CD14-positive monocyte (primary cell): ENCODE data around the gene PRPF38B. TPM values are rescaled to one million over a fixed set of nuclear protein-coding genes. Genes with fewer than 3 reads are reported as not detected.

Experiments
- DNase-seq, 3 donors: peaks; one replicate each; pipeline ENCODE4 v3.0.0-alpha.2; 2011 to 2022
- H2AFZ ChIP-seq: 2 replicates; pipeline ENCODE4 v1.6.0; 2012; ENCODE audit warnings: mild to moderate bottlenecking, low read depth, low read length, inconsistent platforms; ENCODE audit not compliant: insufficient read depth, poor library complexity, severe bottlenecking
- H3K27ac ChIP-seq, 2 donors: 1 replicate in 1 of 2; 2 replicates in 1 of 2; pipeline ENCODE4 v1.5.1; 2012 to 2013; ENCODE audit warnings: low read length in 2 of 2, control low read depth in 1 of 2, inconsistent platforms in 1 of 2, low read depth in 1 of 2, mild to moderate bottlenecking in 1 of 2
- H3K27me3 ChIP-seq, 2 donors: one replicate each; pipeline versions ENCODE4 v1.6.0 to v1.6.1; 2011 to 2013; ENCODE audit warnings: low read length in 2 of 2; ENCODE audit not compliant: control insufficient read depth in 2 of 2, insufficient read depth in 2 of 2
- H3K36me3 ChIP-seq, 2 donors: replicated peaks in 1 of 2; 1 replicate in 1 of 2; 2 replicates in 1 of 2; pipeline versions ENCODE4 v1.5.1 to v1.6.1; 2012 to 2013; ENCODE audit warnings: low read length in 2 of 2, control low read depth in 1 of 2, inconsistent platforms in 1 of 2, mild to moderate bottlenecking in 1 of 2; ENCODE audit not compliant: insufficient read depth in 2 of 2, control insufficient read depth in 1 of 2
- H3K4me1 ChIP-seq, 2 donors: 1 replicate in 1 of 2; 2 replicates in 1 of 2; pipeline versions ENCODE4 v1.5.1 to v1.6.1; 2012 to 2013; ENCODE audit warnings: low read length in 2 of 2, control low read depth in 1 of 2, inconsistent platforms in 1 of 2, mild to moderate bottlenecking in 1 of 2, moderate library complexity in 1 of 2; ENCODE audit not compliant: insufficient read depth in 2 of 2, control insufficient read depth in 1 of 2
- H3K4me2 ChIP-seq: replicated peaks from 2 replicates; pipeline ENCODE3; 2012; ENCODE audit warnings: low read length, moderate library complexity, mild to moderate bottlenecking; ENCODE audit not compliant: poor library complexity, severe bottlenecking; ENCODE audit errors: extremely low read depth
- H3K4me3 ChIP-seq, 3 experiments: fragments of 200-600 bp in 1 of 3; sonication (generic) in 1 of 3; replicated peaks in 1 of 3; 1 replicate in 2 of 3; 2 replicates in 1 of 3; pipeline ENCODE4 v1.5.1; 2011 to 2013; ENCODE audit warnings: low read length in 3 of 3, mild to moderate bottlenecking in 3 of 3, control low read depth in 2 of 3, low read depth in 2 of 3, inconsistent platforms in 1 of 3, moderate library complexity in 1 of 3
- H3K79me2 ChIP-seq: 2 replicates; pipeline ENCODE4 v1.6.0; 2012; ENCODE audit warnings: mild to moderate bottlenecking, control low read depth, inconsistent platforms, low read length, moderate library complexity; ENCODE audit not compliant: insufficient read depth
- H3K9ac ChIP-seq: 2 replicates; pipeline ENCODE4 v1.6.0; 2017; ENCODE audit warnings: low read length, mild to moderate bottlenecking; ENCODE audit not compliant: insufficient read depth, poor library complexity, severe bottlenecking
- H3K9me3 ChIP-seq, 2 donors: replicated peaks in 1 of 2; 1 replicate in 1 of 2; 2 replicates in 1 of 2; pipeline versions ENCODE4 v1.5.1 to v1.6.1; 2012 to 2013; ENCODE audit warnings: low read length in 2 of 2, control low read depth in 1 of 2; ENCODE audit not compliant: control insufficient read depth in 1 of 2, insufficient read depth in 1 of 2
- H4K20me1 ChIP-seq: 2 replicates; pipeline ENCODE4 v1.6.0; 2012; ENCODE audit warnings: mild to moderate bottlenecking, low read length, control low read depth, moderate library complexity; ENCODE audit not compliant: insufficient read depth
- H3K27ac Mint-ChIP-seq, 7 donors: one replicate each; pipeline ENCODE4 v1.8.0; 2020; ENCODE audit warnings: mild to moderate bottlenecking in 7 of 7, mixed read lengths in 7 of 7, moderate library complexity in 6 of 7, inconsistent platforms in 2 of 7
- H3K27me3 Mint-ChIP-seq, 3 donors: one replicate each; pipeline ENCODE4 v1.8.0; 2021 to 2022; ENCODE audit warnings: low read depth in 3 of 3, mild to moderate bottlenecking in 3 of 3, mixed read lengths in 3 of 3, moderate library complexity in 3 of 3, inconsistent platforms in 1 of 3
- H3K36me3 Mint-ChIP-seq, 2 donors: one replicate each; pipeline ENCODE4 v1.8.0; 2020; ENCODE audit warnings: mixed read lengths in 2 of 2, inconsistent platforms in 1 of 2, mild to moderate bottlenecking in 1 of 2
- H3K4me1 Mint-ChIP-seq: one replicate; pipeline ENCODE4 v1.8.0; 2020; ENCODE audit warnings: mild to moderate bottlenecking, mixed read lengths
- H3K4me3 Mint-ChIP-seq, 2 donors: one replicate each; pipeline ENCODE4 v1.8.0; 2020; ENCODE audit warnings: mild to moderate bottlenecking in 2 of 2, mixed read lengths in 2 of 2, moderate library complexity in 1 of 2
- H3K9me3 Mint-ChIP-seq, 7 donors: one replicate each; pipeline ENCODE4 v1.8.0; 2020 to 2022; ENCODE audit warnings: mixed read lengths in 7 of 7, mild to moderate bottlenecking in 6 of 7, moderate library complexity in 6 of 7, inconsistent platforms in 2 of 7
- whole genome bisulfite sequencing: methylation state at CpG from one replicate; pipeline ENCODE4 v1.1.5; 2013; ENCODE audit warnings: missing lambda C conversion rate; ENCODE audit not compliant: insufficient coverage; 5-methylcytosine and 5-hydroxymethylcytosine counted together
- intact Hi-C, 2 donors: fragments of 100-400 bp; cut with micrococcal nuclease; formaldehyde crosslinking; loops; one replicate each; pipeline versions ENCODE4 v1.15.0 to v1.15.1; 2023
- polyA plus RNA-seq, 3 donors: library from polyadenylated mRNA; depleted of rRNA in 1 of 3; unstranded in 2 of 3; stranded (reverse) in 1 of 3; fragments of 300-500 nt in 2 of 3; fragments of >200 nt in 1 of 3; fragmentation: Illumina TruSeq in 2 of 3; gene quantifications; 1 replicate in 2 of 3; 2 replicates in 1 of 3; pipeline ENCODE4 v1.2.3, GENCODE V29; 2012 to 2021
- TF ChIP-seq, protein P1 (sequence below): fragments of 200-600 bp; IDR thresholded peaks from one replicate; pipeline ENCODE4 v1.8.0; 2022; ENCODE audit warnings: antibody characterized with exemption, mild to moderate bottlenecking

Gene PRPF38B
- polyA plus RNA-seq, 3 donors: 4.9 to 29.9 (median 8.3) TPM

DNA sequence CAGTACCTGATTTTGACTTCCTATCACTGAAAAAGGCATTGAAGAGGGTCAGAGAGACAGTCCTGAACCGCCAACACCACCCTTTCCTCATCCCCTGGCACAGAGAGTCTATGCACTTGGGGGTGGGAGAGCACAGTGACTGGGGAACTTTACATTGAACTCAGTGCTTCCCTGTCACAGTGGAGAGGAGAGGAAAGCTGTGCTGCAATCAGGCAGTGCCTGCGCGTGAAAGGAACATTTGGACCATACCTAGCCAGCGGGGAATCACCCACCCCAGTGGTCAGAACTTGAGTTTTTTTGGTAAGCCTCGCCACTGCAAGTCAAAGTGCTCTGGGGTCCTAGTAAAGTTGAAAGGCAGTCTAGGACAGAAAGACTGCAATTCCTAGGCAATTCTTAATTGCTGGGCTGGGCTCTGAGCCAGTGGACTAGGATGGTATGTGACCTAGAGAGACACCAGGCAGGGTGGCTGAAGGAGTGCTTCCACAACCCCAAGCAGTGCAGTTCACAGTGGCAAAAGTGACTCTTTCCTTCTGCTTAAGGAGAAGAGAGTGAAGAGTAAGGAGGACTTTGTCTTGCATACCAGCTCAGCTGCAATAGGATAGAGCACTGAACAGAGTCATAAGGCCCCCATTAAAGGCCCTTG, 21.9 kb upstream of the PRPF38B start:
- Histone ChIP-seq H2AFZ (no peak overlapping the region), H4K20me1 (no peaks in the 10 kb centered on the region), H3K9ac (no peak overlapping the region), H3K36me3 (no peaks in the 10 kb centered on the region), H3K79me2 (no peaks in the 10 kb centered on the region), H3K4me1 (peaks cover 0 to 2% of the 10 kb centered on the region in 2 donors), H3K4me3 (no peak overlapping the region), H3K27ac (no peak overlapping the region), H3K9me3 (no peaks in the 10 kb centered on the region), H3K27me3 (no peaks in the 10 kb centered on the region), H3K4me2 (no peak overlapping the region)
- 94% methylated on average over 2 of the region's 5 CpGs for WGBS
- H3K4me3 Mint-ChIP-seq: no peak overlapping the region
- intact Hi-C loops: no loop called here
- no peak for DNase-seq
- H3K27ac Mint-ChIP-seq: no peak overlapping the region
- TF ChIP-seq, protein P1, sequence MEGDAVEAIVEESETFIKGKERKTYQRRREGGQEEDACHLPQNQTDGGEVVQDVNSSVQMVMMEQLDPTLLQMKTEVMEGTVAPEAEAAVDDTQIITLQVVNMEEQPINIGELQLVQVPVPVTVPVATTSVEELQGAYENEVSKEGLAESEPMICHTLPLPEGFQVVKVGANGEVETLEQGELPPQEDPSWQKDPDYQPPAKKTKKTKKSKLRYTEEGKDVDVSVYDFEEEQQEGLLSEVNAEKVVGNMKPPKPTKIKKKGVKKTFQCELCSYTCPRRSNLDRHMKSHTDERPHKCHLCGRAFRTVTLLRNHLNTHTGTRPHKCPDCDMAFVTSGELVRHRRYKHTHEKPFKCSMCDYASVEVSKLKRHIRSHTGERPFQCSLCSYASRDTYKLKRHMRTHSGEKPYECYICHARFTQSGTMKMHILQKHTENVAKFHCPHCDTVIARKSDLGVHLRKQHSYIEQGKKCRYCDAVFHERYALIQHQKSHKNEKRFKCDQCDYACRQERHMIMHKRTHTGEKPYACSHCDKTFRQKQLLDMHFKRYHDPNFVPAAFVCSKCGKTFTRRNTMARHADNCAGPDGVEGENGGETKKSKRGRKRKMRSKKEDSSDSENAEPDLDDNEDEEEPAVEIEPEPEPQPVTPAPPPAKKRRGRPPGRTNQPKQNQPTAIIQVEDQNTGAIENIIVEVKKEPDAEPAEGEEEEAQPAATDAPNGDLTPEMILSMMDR: no peak
- H3K9me3 Mint-ChIP-seq: peaks cover 0 to 13% (median 6%) of the 10 kb centered on the region in 7 donors
- H3K4me1 Mint-ChIP-seq: peaks cover 8% of the 10 kb centered on the region
- H3K36me3 Mint-ChIP-seq: no peaks in the 10 kb centered on the region
- peaks cover 0 to 3% (median 2%) of the 10 kb centered on the region in 3 donors for H3K27me3 Mint-ChIP-seq

DNA sequence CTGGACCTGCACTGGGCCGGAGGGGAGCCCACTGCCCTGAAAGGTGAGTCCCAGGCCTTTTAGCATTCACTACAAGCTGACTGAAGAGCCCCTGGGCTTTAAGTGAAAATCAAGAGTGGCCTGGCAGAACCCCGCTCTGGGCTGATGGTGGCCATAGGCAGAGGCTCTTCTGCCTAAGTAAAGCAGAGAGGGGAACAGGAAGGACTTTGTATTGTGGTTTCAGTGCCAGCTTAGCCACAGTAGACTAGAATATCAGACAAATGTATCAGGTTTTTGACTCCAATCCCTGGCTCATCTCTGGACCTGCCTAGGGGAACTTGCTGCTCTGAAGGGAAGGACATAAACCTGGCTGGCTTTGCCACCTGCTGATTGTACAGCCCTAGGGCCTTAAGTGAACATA, 21.0 kb upstream of the PRPF38B start:
- DNase-seq: no peak
- H3K4me1 ChIP-seq: peaks cover 0 to 2% of the 10 kb centered on the region in 2 donors
- peaks cover 0 to 3% (median 2%) of the 10 kb centered on the region in 3 donors for H3K27me3 Mint-ChIP-seq
- no peaks in the 10 kb centered on the region for H3K36me3 Mint-ChIP-seq
- no peak overlapping the region for H3K27ac Mint-ChIP-seq
- TF ChIP-seq, protein P1: no peak
- no peak overlapping the region for H3K4me2 ChIP-seq
- peaks cover 8% of the 10 kb centered on the region for H3K4me1 Mint-ChIP-seq
- H3K9ac ChIP-seq: no peak overlapping the region
- H3K27ac ChIP-seq: no peak overlapping the region
- H3K27me3 ChIP-seq: no peaks in the 10 kb centered on the region
- H3K9me3 Mint-ChIP-seq: peaks cover 2 to 15% (median 6%) of the 10 kb centered on the region in 7 donors
- no peak overlapping the region for H2AFZ ChIP-seq
- H3K79me2 ChIP-seq: no peaks in the 10 kb centered on the region
- H4K20me1 ChIP-seq: no peaks in the 10 kb centered on the region
- H3K36me3 ChIP-seq: no peaks in the 10 kb centered on the region
- intact Hi-C loops: no loop called here
- no peaks in the 10 kb centered on the region for H3K9me3 ChIP-seq
- H3K4me3 ChIP-seq: no peak overlapping the region
- 79% methylated on average over 2 of the region's 2 CpGs for WGBS
- H3K4me3 Mint-ChIP-seq: no peak overlapping the region
